HUES64 (cell line): ENCODE results near the gene FURIN.
"Not testable (repeated sequence)": the region's sequence is repeated elsewhere in the genome, so short reads cannot be mapped to it uniquely, and the experiment has no call there.

ENCODE experiments used
- H3K27ac ChIP-seq: 2 replicates; pipeline ENCODE4 v1.7.0; 2013; ENCODE audit warnings: low read depth, low read length, inconsistent platforms
- H3K27me3 ChIP-seq: 2 replicates; pipeline ENCODE4 v1.6.1; 2013; ENCODE audit warnings: mild to moderate bottlenecking, low read length; ENCODE audit not compliant: insufficient read depth
- H3K36me3 ChIP-seq: 2 replicates; pipeline ENCODE4 v1.6.1; 2013; ENCODE audit warnings: mild to moderate bottlenecking, low read length; ENCODE audit not compliant: insufficient read depth
- H3K4me1 ChIP-seq: 2 replicates; pipeline ENCODE4 v1.6.1; 2013; ENCODE audit warnings: mild to moderate bottlenecking, low read length, moderate library complexity; ENCODE audit not compliant: insufficient read depth
- H3K4me3 ChIP-seq: 2 replicates; pipeline ENCODE4 v1.5.1; 2013; ENCODE audit warnings: mild to moderate bottlenecking, low read length, moderate library complexity
- H3K9ac ChIP-seq: 2 replicates; pipeline ENCODE4 v1.6.1; 2013; ENCODE audit warnings: mild to moderate bottlenecking, low read depth, low read length
- H3K9me3 ChIP-seq: 2 replicates; pipeline ENCODE4 v1.6.1; 2013; ENCODE audit warnings: low read depth, low read length; ENCODE audit not compliant: insufficient read depth
- WGBS: fragments of 150-250, 120-280 bp; methylation state at CpG from one replicate; pipeline ENCODE4 v1.1.7; 2013; ENCODE audit warnings: missing lambda C conversion rate; 5-methylcytosine and 5-hydroxymethylcytosine counted together

The FURIN gene

DNA sequence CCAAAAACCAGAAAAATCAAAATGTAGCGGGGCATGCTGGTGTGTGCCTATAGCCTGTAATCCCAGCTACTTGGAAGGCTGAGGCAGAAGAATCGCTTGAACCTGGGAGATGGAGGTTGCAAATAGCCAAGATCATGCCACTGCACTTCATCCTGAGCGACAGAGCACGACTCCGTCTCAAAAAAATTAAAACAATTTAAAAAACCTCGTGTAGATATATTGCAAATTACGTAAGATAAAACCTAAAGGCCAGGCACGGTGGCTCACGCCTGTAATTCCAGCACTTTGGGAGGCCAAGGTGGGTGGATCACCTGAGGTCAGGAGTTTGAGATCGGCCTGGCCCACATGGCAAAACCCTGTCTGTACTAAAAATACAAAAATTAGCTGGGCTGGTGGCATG is 58.4 kb downstream of the FURIN start:
- not testable (repeated sequence) for H3K36me3 ChIP-seq, H3K9me3 ChIP-seq, H3K27ac ChIP-seq, H3K27me3 ChIP-seq, H3K9ac ChIP-seq, H3K4me3 ChIP-seq, H3K4me1 ChIP-seq
- WGBS: 96% methylated on average over 10 of the region's 10 CpGs

DNA sequence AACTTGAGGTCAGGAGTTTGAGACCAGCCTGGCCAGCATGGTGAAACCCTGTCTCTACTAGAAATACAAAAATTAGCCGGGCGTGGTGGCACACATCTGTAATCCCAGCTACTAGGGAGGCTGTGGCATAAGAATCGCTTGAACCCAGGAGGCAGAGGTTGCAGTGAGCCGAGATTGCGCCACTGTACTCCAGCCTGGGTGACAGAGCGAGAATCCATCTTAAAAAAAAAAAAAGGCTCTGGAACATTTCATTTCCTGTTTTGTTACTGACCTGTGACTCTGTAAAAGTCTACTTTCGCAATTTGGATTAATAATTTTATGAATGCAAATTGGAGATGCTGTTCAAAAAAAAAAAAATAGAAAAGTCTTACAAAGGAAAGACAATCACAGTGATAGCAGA is 59.7 kb downstream of the FURIN start:
- H3K27me3 ChIP-seq, H3K9ac ChIP-seq, H3K4me1 ChIP-seq, H3K9me3 ChIP-seq, H3K36me3 ChIP-seq, H3K4me3 ChIP-seq, H3K27ac ChIP-seq: not testable (repeated sequence)
- 96% methylated on average over 7 of the region's 7 CpGs for WGBS

DNA sequence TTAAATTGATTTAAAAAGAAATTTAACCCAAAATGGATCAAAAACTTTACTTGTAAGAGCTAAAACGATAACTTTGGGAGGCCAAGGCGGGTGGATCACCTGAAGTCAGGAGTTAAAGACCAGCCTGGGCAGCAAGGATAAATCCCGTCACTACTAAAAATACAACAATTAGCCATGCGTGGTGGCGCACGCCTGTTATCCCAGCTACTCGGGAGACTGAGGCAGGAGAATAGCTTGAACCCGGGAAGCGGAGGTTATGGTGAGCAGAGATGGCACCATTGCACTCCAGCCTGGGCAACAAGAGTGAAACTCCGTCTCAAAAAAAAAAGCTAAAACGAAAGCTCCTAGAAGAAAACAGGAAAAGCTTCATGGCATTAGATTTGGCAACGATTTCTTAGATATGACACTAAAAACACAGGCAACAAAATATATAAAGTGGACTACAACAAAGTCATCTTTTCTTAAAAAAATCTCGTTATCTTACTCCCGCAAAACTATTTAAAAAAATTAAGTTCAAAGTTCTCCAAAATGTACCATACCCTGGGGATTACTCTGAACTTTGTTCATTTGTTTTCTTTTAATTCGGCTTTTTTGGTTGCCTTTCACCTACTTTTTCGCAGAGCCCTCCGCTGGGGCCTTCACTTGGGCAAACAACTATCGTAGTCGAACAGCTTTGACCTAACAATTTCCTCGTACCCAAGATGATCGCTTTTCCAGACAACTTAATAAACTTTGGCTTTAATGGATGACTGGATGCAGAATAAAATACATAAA is 61.0 kb downstream of the FURIN start:
- Histone ChIP-seq H3K27ac (no peak overlapping the region), H3K9ac (no peak overlapping the region), H3K4me3 (no peak overlapping the region), H3K27me3 (peaks cover 15% of the 10 kb centered on the region), H3K36me3 (no peaks in the 10 kb centered on the region), H3K4me1 (no peaks in the 10 kb centered on the region; the same call in 1 of the 2 replicates), H3K9me3 (no peaks in the 10 kb centered on the region)
- 96% methylated on average over 21 of the region's 21 CpGs for WGBS

DNA sequence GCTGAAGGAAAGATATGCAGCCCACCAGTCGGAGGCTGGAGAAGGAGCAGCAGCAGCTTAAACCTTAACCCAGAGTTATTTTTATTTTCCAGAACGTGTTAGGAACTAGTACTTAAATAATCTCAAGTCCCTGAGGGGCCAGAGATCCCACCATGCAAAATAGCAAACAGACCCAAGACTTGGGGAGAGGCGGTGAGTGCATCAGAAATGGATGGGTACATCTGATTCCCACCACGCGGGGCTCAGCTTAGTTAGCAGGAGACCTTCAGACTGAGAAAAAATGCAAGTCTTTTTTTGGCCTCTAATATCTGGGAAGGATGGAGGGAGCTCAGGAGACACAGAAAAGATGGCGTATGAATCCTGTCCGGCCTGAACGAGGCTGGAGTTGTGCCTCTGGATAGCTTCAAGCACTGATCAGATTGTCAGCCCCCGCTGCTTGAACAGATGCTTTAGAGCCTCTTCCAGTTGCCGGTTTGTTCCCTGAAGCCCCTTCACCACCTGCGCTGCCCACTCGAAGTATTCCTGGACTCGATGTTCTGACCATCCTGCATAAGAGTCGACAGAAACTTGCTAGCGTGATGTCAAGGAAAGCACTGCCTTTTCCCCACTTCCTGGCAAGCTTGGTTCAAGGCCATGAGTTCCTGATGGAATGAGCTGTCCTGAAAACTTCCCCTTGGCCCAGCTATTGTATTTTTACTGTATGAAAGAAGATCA is 62.6 kb downstream of the FURIN start:
- no peaks in the 10 kb centered on the region for H3K9me3 ChIP-seq
- H3K27ac ChIP-seq: no peak overlapping the region
- peaks cover 15% of the 10 kb centered on the region for H3K27me3 ChIP-seq
- peak overlapping the region; percentile 75; the same call in 1 of the 2 replicates for H3K4me3 ChIP-seq
- H3K9ac ChIP-seq: no peak overlapping the region
- H3K36me3 ChIP-seq: no peaks in the 10 kb centered on the region
- no peaks in the 10 kb centered on the region; the same call in 1 of the 2 replicates for H3K4me1 ChIP-seq
- 94% methylated on average over 15 of the region's 15 CpGs for WGBS

DNA sequence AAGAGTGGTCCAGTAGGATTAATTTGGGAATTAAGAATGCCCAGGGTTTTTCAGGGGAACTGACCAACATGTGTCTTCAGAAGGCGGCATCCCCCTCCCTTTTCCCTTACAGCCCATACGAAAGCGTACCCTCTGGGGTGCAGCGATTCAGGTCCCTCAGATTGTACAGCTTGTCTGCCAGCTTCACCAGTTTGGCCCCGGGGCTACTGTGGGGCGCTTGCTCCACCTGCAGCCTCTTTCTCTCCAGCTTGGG is 63.1 kb downstream of the FURIN start:
- Histone ChIP-seq H3K36me3 (peaks cover 3% of the 10 kb centered on the region), H3K4me1 (no peaks in the 10 kb centered on the region; the same call in 1 of the 2 replicates), H3K27me3 (peaks cover 15% of the 10 kb centered on the region), H3K4me3 (peak overlapping the region; percentile 75), H3K9me3 (no peaks in the 10 kb centered on the region), H3K27ac (no peak overlapping the region), H3K9ac (no peak overlapping the region)
- WGBS: 43% methylated on average over 6 of the region's 6 CpGs

DNA sequence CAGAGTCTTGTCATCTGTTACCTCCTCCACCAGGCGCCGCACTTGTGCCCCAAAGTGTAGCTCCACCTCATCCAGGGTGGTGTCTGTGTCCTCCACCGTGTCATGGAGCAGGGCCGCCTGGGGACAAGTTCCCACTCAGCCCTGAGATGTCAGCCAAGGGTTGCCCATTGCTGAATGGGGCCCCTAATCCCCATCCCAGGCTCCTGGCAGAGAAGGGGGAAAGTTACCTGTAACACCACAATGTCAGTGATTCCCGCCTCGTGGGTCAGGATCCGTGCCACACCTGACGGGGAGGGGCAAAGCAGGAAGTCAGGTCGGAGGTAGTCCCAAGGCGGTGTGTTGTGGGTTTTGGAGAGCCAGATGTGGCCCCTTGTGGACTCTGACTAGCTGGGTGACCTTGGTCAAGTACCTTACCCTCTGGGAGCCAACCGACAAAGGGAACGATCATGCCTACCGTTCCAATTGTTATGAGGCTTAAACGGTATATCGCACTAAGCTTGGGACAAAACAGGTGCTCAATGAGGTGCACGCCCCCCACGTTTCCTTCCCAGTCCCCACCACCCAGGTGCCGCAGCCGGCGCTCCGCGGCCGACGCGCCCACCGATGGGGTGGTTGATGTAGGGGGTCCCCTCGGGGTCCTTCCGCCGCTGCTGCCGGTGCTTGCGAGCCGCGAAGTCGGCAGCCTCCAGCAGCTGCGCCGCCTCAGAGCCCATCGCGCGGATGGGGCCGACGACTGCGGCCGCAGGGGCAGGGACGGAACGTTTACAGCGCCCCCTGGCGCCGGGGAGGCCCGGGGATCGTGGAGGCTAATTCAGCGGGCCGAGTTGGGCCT is 63.7 kb downstream of the FURIN start, which contains the start of gene HDDC3:
Gene HDDC3, minus strand, starts transcription at position 722 of the 832 bp plus-strand sequence. Its CDS starts 9 bp downstream, at position 713.
- Histone ChIP-seq H3K9ac (peak within 1 kb of the TSS; percentile 64), H3K27me3 (peaks cover 15% of the 10 kb centered on the region), H3K4me3 (peak within 1 kb of the TSS; percentile 75), H3K9me3 (no peaks in the 10 kb centered on the region), H3K27ac (0 out of 2 replicates have a peak within 1 kb of the TSS, but pooled peaks have one; percentile 16), H3K36me3 (peaks cover 8% of the 10 kb centered on the region), H3K4me1 (no peaks in the 10 kb centered on the region; the same call in 1 of the 2 replicates)
- WGBS: under 1% methylated on average over 52 of the region's 52 CpGs

DNA sequence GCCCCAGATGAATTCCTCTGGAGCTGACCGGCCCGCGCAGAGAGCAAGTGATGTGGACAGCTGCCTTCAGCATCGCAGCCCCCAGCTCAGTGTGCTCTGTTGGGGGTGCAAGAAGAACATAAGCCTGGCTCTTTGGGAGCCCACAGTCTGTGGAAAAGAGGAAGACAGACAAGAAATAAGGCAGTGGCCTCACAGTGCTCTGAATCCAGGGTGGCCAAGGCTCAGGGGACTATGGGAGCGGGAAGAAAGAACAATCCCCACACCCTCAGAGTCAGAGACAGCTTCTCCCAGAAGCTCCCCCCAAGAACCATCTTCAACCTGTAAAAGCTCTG is 64.2 kb downstream of the FURIN start:
- H3K9ac ChIP-seq: no peak overlapping the region
- H3K27ac ChIP-seq: no peak overlapping the region
- peaks cover 11% of the 10 kb centered on the region for H3K36me3 ChIP-seq
- 26% methylated on average over 5 of the region's 5 CpGs for WGBS
- peaks cover 15% of the 10 kb centered on the region for H3K27me3 ChIP-seq
- peak overlapping the region; percentile 75 for H3K4me3 ChIP-seq
- H3K4me1 ChIP-seq: no peaks in the 10 kb centered on the region; the same call in 1 of the 2 replicates
- no peaks in the 10 kb centered on the region for H3K9me3 ChIP-seq
